ENCODE measurements around the gene SIGLEC1. TPM values are rescaled to one million over a fixed set of nuclear protein-coding genes. Genes with fewer than 3 reads are reported as not detected.

The SIGLEC1 gene
- total RNA-seq, 4 donors from 2014 or later: 1.0 to 7.9 (median 3.4) TPM

DNA sequence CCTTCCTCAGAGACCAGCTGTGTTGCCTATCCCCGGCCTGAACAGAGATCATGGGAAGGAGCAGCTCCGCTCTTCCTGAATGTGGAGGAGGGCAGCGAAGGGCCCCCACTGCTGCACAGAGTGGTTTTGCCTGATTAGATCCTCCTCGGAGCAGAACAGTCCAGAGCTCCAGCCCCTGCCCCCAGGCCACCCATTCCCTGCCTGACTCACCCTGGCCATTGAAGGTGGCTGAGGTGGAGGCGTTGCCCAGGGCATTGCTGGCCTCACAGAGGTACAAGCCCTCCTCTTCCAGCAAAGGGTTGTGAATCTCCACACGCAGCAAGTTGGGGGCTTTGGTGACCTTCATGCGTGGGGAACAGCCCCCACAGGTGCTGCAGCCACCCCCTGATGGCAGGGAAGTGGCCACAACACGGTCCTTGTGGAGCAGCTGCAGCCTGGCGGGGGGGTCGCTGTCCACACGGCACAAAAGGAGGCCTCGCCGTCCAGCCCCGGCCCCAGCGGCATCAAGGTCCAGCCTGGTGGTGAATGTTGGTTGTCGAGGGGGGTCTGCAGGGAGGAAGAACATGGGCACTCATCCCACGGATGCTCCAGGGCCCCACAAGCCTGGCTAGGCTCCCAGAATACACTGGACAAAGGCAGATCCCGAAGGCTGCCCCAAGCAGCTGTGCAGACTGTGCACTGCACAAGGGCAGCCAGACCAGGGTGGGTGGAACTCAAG is 14.7 kb downstream of the SIGLEC1 start:
- TF ChIP-seq, protein P1, sequence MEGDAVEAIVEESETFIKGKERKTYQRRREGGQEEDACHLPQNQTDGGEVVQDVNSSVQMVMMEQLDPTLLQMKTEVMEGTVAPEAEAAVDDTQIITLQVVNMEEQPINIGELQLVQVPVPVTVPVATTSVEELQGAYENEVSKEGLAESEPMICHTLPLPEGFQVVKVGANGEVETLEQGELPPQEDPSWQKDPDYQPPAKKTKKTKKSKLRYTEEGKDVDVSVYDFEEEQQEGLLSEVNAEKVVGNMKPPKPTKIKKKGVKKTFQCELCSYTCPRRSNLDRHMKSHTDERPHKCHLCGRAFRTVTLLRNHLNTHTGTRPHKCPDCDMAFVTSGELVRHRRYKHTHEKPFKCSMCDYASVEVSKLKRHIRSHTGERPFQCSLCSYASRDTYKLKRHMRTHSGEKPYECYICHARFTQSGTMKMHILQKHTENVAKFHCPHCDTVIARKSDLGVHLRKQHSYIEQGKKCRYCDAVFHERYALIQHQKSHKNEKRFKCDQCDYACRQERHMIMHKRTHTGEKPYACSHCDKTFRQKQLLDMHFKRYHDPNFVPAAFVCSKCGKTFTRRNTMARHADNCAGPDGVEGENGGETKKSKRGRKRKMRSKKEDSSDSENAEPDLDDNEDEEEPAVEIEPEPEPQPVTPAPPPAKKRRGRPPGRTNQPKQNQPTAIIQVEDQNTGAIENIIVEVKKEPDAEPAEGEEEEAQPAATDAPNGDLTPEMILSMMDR (IDR thresholded peaks at IDR 0.05): no peak
- TF ChIP-seq POLR2A (IDR thresholded peaks at IDR 0.05): no peak
- no peaks in the 10 kb centered on the region for H3K9me3 ChIP-seq
- H3K27ac ChIP-seq: no peak overlapping the region
- no peaks in the 10 kb centered on the region for H3K36me3 ChIP-seq
- H3K27me3 ChIP-seq: no peaks in the 10 kb centered on the region
- intact Hi-C loops (cut with DNase I; ENCODE audit: low total_unique reads): no loop called here
- no peak for DNase-seq
- H3K4me1 ChIP-seq: no peaks in the 10 kb centered on the region
- no peak overlapping the region for H3K4me3 ChIP-seq

DNA sequence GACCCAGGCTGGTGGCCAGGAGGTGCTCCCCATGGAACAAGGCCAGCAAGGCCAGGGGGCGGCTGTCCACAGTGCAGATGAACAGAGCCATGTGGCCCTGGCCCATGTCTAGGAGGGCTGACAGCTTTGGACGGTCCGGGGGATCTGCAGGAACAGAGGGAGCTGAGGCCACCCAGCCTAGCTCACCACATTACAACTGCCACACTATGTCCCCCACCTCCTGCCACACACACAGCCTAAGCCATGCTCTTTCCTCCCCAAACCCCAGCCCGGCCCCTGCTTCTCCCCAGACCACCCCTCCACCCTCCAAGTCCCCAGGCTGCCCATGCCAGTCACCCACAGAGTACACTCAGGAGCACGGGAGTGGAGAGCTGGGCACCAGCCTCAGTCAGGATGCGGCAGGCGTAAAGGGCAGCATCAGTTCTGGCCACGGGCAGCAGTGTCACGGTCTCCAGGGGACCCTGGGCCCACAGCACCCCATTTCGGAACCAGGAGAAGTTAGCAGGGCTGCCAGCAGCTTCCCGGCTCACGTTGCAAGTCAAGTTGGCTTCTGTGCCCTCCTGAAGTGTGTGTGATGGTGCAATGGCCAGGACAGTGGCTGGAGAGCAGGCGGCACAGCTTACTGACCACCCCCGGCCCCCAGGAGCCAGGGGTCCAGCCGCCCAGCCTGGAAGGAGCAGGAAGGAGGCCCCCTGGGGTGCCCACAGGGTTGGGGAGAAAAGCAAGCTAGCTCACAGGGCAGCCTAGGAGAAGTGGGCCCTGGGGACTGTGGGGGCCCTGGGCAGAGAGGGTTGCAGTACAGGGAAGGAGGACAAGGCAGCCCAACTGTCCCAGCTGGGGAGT is 15.4 kb downstream of the SIGLEC1 start:
- H3K36me3 ChIP-seq: no peaks in the 10 kb centered on the region
- intact Hi-C loops (cut with DNase I; ENCODE audit: low total_unique reads): no loop called here

DNA sequence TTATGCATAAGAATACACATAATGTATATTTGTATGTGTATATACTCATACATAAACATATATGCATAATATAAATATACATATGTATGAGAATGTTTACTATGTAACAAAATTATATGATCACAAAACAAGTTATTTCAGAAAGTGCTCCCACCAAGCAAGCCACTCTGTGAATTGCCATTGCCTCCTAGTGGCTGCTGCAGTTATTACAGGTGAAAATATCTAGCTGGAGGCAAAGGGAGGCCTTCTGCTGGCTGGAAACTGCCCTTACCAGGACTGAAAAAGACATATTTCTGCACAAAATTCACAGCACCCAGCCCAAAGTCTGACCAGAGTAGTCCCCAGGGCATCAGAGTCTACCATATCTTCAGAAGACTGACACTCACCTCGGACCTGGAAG is 16.2 kb downstream of the SIGLEC1 start:
- Histone ChIP-seq H3K4me1 (no peaks in the 10 kb centered on the region), H3K27ac (no peak overlapping the region), H3K9me3 (no peaks in the 10 kb centered on the region), H3K4me3 (no peak overlapping the region), H3K36me3 (no peaks in the 10 kb centered on the region), H3K27me3 (no peaks in the 10 kb centered on the region)
- intact Hi-C loops (cut with DNase I; ENCODE audit: low total_unique reads): no loop called here
- TF ChIP-seq, protein P1 (IDR thresholded peaks at IDR 0.05): no peak
- no peak for TF ChIP-seq POLR2A (IDR thresholded peaks at IDR 0.05)
- no peak for DNase-seq

More for the DNA sequence above, 15.4 kb downstream of the SIGLEC1 start:
- Histone ChIP-seq H3K9me3 (no peaks in the 10 kb centered on the region), H3K4me3 (no peak overlapping the region), H3K27ac (no peak overlapping the region), H3K27me3 (no peaks in the 10 kb centered on the region), H3K4me1 (no peaks in the 10 kb centered on the region)
- DNase-seq: no peak
- no peak for TF ChIP-seq POLR2A (IDR thresholded peaks at IDR 0.05)
- TF ChIP-seq, protein P1 (IDR thresholded peaks at IDR 0.05): no peak

DNA sequence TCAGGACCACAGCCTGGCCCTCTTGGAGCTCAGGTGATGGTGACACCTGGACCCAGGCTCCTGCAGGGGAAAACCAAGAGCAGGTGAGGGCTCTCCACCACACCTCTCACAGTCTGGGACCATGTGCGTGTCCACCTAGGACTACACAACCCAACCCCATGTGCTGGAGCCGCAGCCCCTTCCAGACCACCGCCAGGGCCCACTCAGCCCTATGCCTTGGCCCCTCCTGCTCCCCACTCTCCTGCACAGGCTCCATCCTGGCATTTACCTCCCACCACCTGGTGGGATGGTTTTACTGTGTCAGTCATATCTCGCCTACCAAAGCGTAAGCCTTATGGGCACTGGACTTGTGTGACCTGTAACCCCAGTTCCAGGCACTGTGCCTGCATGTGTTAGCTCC is 17.5 kb downstream of the SIGLEC1 start:
- H3K27ac ChIP-seq: no peak overlapping the region
- H3K36me3 ChIP-seq: no peaks in the 10 kb centered on the region
- TF ChIP-seq POLR2A (IDR thresholded peaks at IDR 0.05): no peak
- TF ChIP-seq, protein P1 (IDR thresholded peaks at IDR 0.05): no peak
- H3K27me3 ChIP-seq: no peaks in the 10 kb centered on the region
- intact Hi-C loops (cut with DNase I; ENCODE audit: low total_unique reads): no loop called here
- no peak overlapping the region for H3K4me3 ChIP-seq
- H3K4me1 ChIP-seq: no peaks in the 10 kb centered on the region
- no peak for DNase-seq
- no peaks in the 10 kb centered on the region for H3K9me3 ChIP-seq

DNA sequence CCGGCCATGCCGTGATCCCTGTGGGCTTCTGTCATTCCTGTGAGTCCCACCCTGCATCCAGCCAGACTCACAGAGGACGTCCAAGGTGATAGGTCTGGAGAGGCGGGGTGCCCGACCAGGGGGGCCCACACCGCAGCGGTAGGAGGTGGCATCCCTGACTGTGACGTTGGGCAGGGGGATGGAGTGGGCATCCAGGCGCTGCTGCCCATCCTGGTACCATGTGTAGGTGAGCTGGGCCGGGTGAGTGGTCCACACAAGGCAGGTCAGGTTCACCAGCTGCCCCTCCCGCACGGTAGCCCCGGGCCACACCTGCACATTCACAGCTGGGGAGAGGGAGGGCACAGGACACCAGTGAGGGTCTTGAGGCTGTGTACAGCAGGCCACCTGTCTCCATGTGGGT is 19.0 kb downstream of the SIGLEC1 start:
- Histone ChIP-seq H3K27ac (no peak overlapping the region), H3K4me1 (no peaks in the 10 kb centered on the region), H3K4me3 (no peak overlapping the region), H3K27me3 (no peaks in the 10 kb centered on the region), H3K36me3 (no peaks in the 10 kb centered on the region), H3K9me3 (no peaks in the 10 kb centered on the region)
- TF ChIP-seq, protein P1 (IDR thresholded peaks at IDR 0.05): no peak
- intact Hi-C loops (cut with DNase I; ENCODE audit: low total_unique reads): no loop called here
- DNase-seq: no peak
